ENCODE results near the gene LRIT1. TPM values are rescaled to one million over a fixed set of nuclear protein-coding genes. Genes with fewer than 3 reads are reported as not detected.

LRIT1 gene
- total and polyA plus RNA-seq, 8 donors = not detected

DNA sequence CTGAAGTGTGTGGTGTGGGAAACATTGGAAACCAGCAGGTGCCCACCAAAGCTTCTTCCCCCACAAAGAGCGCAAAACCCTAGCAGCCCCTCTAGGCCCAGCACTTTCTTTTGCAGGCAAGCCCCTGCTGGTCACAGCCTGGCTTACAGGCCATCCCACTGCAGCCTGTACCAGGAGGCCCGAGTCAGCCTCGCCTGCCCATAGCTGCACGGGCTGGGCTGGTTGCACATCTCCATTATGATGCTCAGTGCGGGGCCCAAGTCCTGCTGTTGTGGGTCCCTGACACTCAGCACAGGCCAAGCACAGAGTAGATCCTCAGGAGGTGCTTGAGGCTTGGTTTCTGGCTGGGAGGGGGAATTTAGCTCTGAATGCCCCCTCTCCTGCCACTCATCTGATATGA, 39.0 kb downstream of the LRIT1 start:
- H3K27me3 ChIP-seq = no peaks in the 10 kb centered on the region
- ATAC-seq (no peak), FAIRE-seq (no peak), DNase-seq (no peak)
- no peak overlapping the region for H3K4me3 ChIP-seq
- no peak for TF ChIP-seq CTCF (IDR thresholded peaks at IDR 0.05)
- intact Hi-C loops (cut with DNase I) = no loop called here
- H3K36me3 ChIP-seq = no peaks in the 10 kb centered on the region
- H3K27ac ChIP-seq = no peak overlapping the region
- H3K4me1 ChIP-seq = no peaks in the 10 kb centered on the region
- WGBS, 2 donors = 81 to 86% methylated on average over 5 of the region's 5 CpGs
- H3K9me3 ChIP-seq = no peaks in the 10 kb centered on the region

DNA sequence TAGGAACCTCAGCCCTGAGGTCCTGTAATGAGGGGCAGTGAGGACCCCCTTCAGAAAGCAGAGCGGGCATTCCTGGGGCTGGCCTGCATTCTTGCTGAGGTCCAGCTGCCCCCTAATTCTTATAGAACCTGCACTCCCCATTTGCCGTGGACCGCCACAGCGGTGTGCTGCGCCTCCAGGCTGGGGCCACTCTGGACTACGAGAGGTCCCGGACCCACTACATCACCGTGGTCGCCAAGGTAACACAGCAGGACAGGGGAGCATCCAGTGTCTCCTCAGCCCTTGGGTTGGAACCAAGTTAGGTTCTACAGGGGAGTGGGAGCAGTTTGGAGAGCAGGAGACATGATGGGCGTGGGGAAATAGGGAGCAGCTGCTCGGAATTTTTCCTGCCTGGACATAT, 39.7 kb downstream of the LRIT1 start:
- intact Hi-C loops (cut with DNase I) = no loop called here
- H3K4me1 ChIP-seq = no peaks in the 10 kb centered on the region
- DNase-seq (no peak), ATAC-seq (no peak), FAIRE-seq (no peak)
- 84% methylated on average over 11 of the region's 11 CpGs for WGBS, 2 donors
- TF ChIP-seq CTCF (IDR thresholded peaks at IDR 0.05) = no peak
- no peak overlapping the region for H3K27ac ChIP-seq
- H3K4me3 ChIP-seq = no peak overlapping the region
- no peaks in the 10 kb centered on the region for H3K9me3 ChIP-seq
- no peaks in the 10 kb centered on the region for H3K27me3 ChIP-seq
- no peaks in the 10 kb centered on the region for H3K36me3 ChIP-seq

DNA sequence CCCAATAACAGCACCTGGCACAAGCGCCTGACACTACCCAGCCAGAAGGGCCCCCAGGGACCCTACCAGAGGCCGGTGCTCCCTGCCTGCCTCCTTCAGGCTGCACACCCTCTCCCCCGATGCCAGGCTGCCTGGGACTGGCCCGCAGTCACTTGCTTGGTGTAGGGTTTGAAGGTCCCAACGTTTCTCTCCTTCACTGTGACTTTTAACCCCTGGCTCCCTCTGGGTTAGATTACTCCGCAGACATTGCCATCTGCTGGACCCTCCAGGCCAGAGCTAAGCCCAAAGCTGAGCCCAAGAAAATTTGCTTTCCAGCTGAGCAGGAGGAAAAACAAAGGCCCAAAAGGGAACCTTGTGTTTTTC, 40.1 kb downstream of the LRIT1 start:
- Histone ChIP-seq H3K4me3 (no peak overlapping the region), H3K4me1 (no peaks in the 10 kb centered on the region), H3K9me3 (no peaks in the 10 kb centered on the region), H3K27ac (no peak overlapping the region), H3K36me3 (no peaks in the 10 kb centered on the region), H3K27me3 (no peaks in the 10 kb centered on the region)
- DNase-seq (no peak), ATAC-seq (no peak), FAIRE-seq (no peak)
- no peak for TF ChIP-seq CTCF (IDR thresholded peaks at IDR 0.05)
- 46 to 54% methylated on average over 6 of the region's 6 CpGs for WGBS, 2 donors
- intact Hi-C loops (cut with DNase I) = no loop called here

- FAIRE-seq = no peak
- ATAC-seq = peak in 1 of 4 donors; percentile 46
- Histone ChIP-seq H3K27me3 (no peaks in the 10 kb centered on the region), H3K4me3 (no peak overlapping the region), H3K27ac (no peak overlapping the region), H3K9me3 (no peaks in the 10 kb centered on the region), H3K36me3 (no peaks in the 10 kb centered on the region), H3K4me1 (no peaks in the 10 kb centered on the region)
- no peak for TF ChIP-seq CTCF (IDR thresholded peaks at IDR 0.05)
- intact Hi-C loops (cut with DNase I) = no loop called here
- WGBS, 2 donors = 46 to 55% methylated on average over 10 to 11 of the region's 11 CpGs
- DNase-seq = no peak
Observed at GRCh38 chr10:84200537-84201243, 40.7 kb downstream of the LRIT1 start.

- H3K36me3 ChIP-seq = no peaks in the 10 kb centered on the region
- WGBS, 2 donors = 66 to 74% methylated on average over 7 of the region's 7 CpGs
- DNase-seq (no peak), FAIRE-seq (no peak), ATAC-seq (no peak)
- peaks cover 0 to 6% (median 5%) of the 10 kb centered on the region in 3 donors for H3K4me1 ChIP-seq
- TF ChIP-seq CTCF (IDR thresholded peaks at IDR 0.05) = no peak
- no peak overlapping the region for H3K27ac ChIP-seq
- H3K27me3 ChIP-seq = peaks cover 0 to 10% (median 0%) of the 10 kb centered on the region in 4 donors
- H3K9me3 ChIP-seq = no peaks in the 10 kb centered on the region
- intact Hi-C loops (cut with DNase I) = no loop called here
- H3K4me3 ChIP-seq = no peak overlapping the region
Observed at GRCh38 chr10:84198206-84198915, 43.0 kb downstream of the LRIT1 start.
